Common myeloid progenitor, CD34-positive (primary cell): ENCODE results near the gene PRDM11.
A peak's percentile ranks its signal among the peaks of the same experiment; 100 is the strongest.

Experiments used
- CTCF ChIA-PET: fragments of 350-600 bp; sonication (Branson Sonifier 250); formaldehyde crosslinking; loops from one replicate; lab custom pipeline; 2021; ENCODE audit warnings: antibody characterized with exemption; lab: Charles Lee
- POLR2A ChIA-PET: fragments of 350-600 bp; sonication (Branson Sonifier 250); formaldehyde crosslinking; loops from one replicate; lab custom pipeline; 2021; ENCODE audit warnings: antibody characterized with exemption; lab: Charles Lee
- DNase-seq, 3 donors: peaks; one replicate each; pipeline versions ENCODE4 v3.0.0 to v3.0.0-alpha.2; 2013
- H3K27ac ChIP-seq, 2 experiments: 1 replicate in 1 of 2; 2 replicates in 1 of 2; pipeline ENCODE4 v1.7.0; 2013; ENCODE audit warnings: inconsistent platforms in 2 of 2, low read length in 2 of 2, mild to moderate bottlenecking in 2 of 2, low read depth in 1 of 2, moderate library complexity in 1 of 2; ENCODE audit not compliant: severe bottlenecking in 2 of 2, insufficient read depth in 1 of 2, poor library complexity in 1 of 2
- H3K27me3 ChIP-seq, 5 experiments: replicated peaks in 2 of 5; 1 replicate in 3 of 5; 2 replicates in 2 of 5; pipeline versions ENCODE4 v1.6.1 to v1.7.0; 2013; ENCODE audit warnings: low read length in 4 of 5, mild to moderate bottlenecking in 2 of 5, moderate library complexity in 2 of 5, inconsistent platforms in 1 of 5; ENCODE audit not compliant: insufficient read depth in 5 of 5, control insufficient read depth in 4 of 5
- H3K36me3 ChIP-seq, 4 experiments: 1 replicate in 2 of 4; 2 replicates in 2 of 4; pipeline versions ENCODE4 v1.6.1 to v1.7.0; 2013; ENCODE audit warnings: low read length in 3 of 4, control low read depth in 1 of 4, mild to moderate bottlenecking in 1 of 4; ENCODE audit not compliant: control insufficient read depth in 4 of 4, insufficient read depth in 4 of 4
- H3K4me1 ChIP-seq, 4 experiments: 1 replicate in 3 of 4; 2 replicates in 1 of 4; pipeline versions ENCODE4 v1.6.1 to v1.7.1; 2013; ENCODE audit warnings: low read length in 3 of 4, mild to moderate bottlenecking in 3 of 4, control low read depth in 1 of 4, inconsistent platforms in 1 of 4, moderate library complexity in 1 of 4; ENCODE audit not compliant: control insufficient read depth in 4 of 4, insufficient read depth in 4 of 4; ENCODE audit errors: control extremely low read depth in 1 of 4
- H3K4me3 ChIP-seq, 7 experiments: 1 replicate in 4 of 7; 2 replicates in 3 of 7; pipeline versions ENCODE4 v1.5.1 to v1.7.0; 2013; ENCODE audit warnings: mild to moderate bottlenecking in 7 of 7, low read length in 6 of 7, moderate library complexity in 6 of 7, inconsistent platforms in 2 of 7, low read depth in 2 of 7, control low read depth in 1 of 7; ENCODE audit not compliant: insufficient read depth in 4 of 7, control insufficient read depth in 1 of 7; ENCODE audit errors: extremely low read depth in 1 of 7
- H3K9me3 ChIP-seq, 5 experiments: 1 replicate in 4 of 5; 2 replicates in 1 of 5; pipeline versions ENCODE4 v1.6.1 to v1.7.1; 2013; ENCODE audit warnings: low read length in 4 of 5, mild to moderate bottlenecking in 2 of 5, inconsistent platforms in 1 of 5, low read depth in 1 of 5, moderate library complexity in 1 of 5; ENCODE audit not compliant: control insufficient read depth in 4 of 5, insufficient read depth in 2 of 5; ENCODE audit errors: control extremely low read depth in 1 of 5
- WGBS: methylation state at CpG from one replicate; pipeline ENCODE4 v1.1.5; 2013; ENCODE audit not compliant: insufficient coverage; 5-methylcytosine and 5-hydroxymethylcytosine counted together

The PRDM11 gene

DNA sequence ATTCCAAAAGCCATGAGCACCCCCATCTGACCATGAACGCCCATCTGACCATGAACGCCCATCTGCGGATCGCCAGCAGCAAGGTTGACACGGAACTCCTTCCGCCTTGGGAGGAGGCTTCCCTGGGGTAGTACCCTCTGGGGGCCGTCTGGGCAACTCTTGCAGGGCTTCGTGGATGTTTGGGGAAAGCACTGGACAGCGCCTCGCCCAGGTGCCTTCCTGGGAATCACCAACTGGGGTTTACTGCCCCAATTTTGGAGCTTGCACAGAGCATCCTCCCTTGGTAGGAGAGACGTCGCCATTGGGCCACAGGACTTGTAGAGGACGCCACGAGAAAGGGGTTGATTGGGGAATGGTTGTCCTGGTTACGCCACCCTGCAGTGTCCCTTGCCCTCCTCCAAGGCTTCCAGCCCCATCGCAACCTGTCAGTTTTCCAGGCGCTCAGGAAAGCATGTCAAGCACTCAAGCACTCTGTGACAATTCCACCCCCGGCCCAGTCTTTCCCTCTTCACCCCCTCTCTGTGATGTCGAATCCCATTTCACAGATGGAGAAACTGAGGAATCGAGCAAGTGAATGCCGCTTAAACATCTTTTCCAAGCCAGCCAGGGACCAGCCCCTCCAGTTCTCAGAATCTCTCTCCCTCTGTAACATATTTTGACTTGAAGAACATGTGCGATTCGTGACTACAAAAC lies 914 bp upstream of the PRDM11 start:
- ChIA-PET CTCF (interaction anchor here (0.8 kb wide), 1 partner anchor 10 kb away, joined by 3 read pairs; no protein-coding TSS in a partner anchor), POLR2A (interaction anchor here (0.6 kb wide), 1 partner anchor 227 kb away, joined by 3 read pairs; no protein-coding TSS in a partner anchor)
- peak in 1 of 3 donors; percentile 31 for DNase-seq
- peaks cover 13 to 28% (median 20%) of the 10 kb centered on the region in 4 experiments for H3K4me1 ChIP-seq
- no peaks in the 10 kb centered on the region for H3K36me3 ChIP-seq
- H3K27ac ChIP-seq, result peak overlapping the region; percentile 93 to 98
- 32% methylated on average over 20 of the region's 23 CpGs for WGBS
- H3K9me3 ChIP-seq, result no peaks in the 10 kb centered on the region
- H3K4me3 ChIP-seq, result peak overlapping the region; percentile 28 to 88 (median 79)
- H3K27me3 ChIP-seq, result peaks cover 0 to 8% (median 4%) of the 10 kb centered on the region in 5 experiments

DNA sequence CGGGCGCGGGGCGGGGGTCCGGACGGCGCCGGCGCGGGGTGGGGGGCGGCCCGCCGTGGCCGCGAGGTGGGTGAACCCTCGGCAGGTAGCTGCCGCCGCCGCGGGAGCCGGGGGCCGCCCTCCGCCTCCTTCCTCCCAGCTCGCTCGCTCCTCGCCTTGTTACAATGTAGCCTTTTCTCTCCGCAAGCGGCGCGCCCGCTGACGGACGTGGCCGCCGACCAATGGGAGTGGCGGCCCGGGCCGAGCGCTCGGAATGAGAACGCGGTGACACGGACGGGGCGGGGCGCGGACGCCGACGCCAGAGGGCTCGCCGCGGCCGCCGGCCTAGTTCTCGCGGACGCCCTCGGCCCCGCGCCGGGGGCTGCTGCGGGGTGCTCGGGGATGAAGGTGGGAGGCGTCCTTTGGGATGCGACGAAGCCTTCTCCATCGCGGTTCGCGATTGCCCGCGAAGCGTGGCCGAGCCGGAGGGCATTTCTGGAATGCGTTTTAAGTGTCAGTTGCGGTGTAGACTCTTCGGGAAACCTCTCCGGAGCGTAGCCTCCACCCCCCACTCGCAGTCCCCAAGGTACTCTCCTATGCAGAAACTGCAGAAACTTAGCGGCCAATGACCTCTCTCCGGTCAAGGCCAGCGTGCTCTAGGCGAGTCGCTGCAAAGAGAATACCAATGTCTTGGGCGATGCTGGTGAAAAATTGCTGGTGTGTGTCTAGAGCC lies 734 bp downstream of the PRDM11 start:
- peaks cover 13 to 23% (median 18%) of the 10 kb centered on the region in 4 experiments for H3K4me1 ChIP-seq
- WGBS, result under 1% methylated on average over 82 of the region's 88 CpGs
- H3K36me3 ChIP-seq, result no peaks in the 10 kb centered on the region
- H3K4me3 ChIP-seq, result peak overlapping the region; percentile 43 to 88 (median 80)
- peak; percentile 96 to 97 (median 97) for DNase-seq
- H3K27ac ChIP-seq, result peak overlapping the region; percentile 5 to 75
- CTCF ChIA-PET, result no interaction called here
- POLR2A ChIA-PET, result no interaction called here
- H3K9me3 ChIP-seq, result no peaks in the 10 kb centered on the region
- peaks cover 0 to 8% (median 4%) of the 10 kb centered on the region in 5 experiments for H3K27me3 ChIP-seq

DNA sequence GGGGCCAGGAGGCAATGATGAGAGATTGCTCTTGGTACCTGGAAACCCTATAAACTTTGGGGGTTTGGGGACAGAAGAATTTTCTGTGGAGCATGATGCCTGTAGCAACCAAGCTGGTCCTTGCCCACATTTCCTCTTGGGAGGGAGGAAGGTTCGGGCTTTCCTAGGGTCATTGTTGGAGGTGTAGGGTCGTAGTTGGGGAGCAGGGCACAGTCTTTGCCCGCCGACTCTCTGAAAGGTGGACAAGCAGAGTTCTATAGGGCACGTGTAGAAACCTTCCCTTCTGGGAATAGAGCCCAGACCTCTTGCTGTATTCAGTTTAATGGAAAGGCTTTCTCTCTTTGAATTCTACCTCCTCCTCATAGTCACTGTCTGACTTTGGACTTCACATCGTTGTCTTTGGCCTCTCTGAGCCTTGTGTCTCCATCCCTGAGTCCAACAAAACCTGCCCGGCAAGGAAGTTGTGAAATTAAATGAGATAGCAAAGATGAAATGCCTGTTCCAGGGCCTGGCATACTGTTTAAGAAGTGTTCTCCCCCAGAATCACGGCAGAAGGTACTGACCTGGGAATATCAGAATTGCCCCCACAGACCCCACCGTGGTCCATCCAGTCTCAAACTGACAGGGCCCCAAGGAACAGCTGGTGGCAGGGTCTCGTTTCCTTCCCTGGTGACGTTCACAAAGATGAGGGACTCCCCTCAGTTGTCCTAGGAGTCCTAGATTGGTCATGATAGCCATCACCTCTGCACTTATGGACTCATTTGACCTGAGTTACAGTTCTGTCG lies 1.6 kb downstream of the PRDM11 start:
- H3K4me3 ChIP-seq, result peak overlapping the region in 6 of 7 experiments; percentile 72 to 88 (median 80)
- CTCF ChIA-PET, result no interaction called here
- POLR2A ChIA-PET, result no interaction called here
- H3K27ac ChIP-seq, result no peak overlapping the region
- no peaks in the 10 kb centered on the region for H3K9me3 ChIP-seq
- H3K4me1 ChIP-seq, result peaks cover 13 to 23% (median 18%) of the 10 kb centered on the region in 4 experiments
- H3K27me3 ChIP-seq, result peaks cover 0 to 8% (median 4%) of the 10 kb centered on the region in 5 experiments
- H3K36me3 ChIP-seq, result peaks cover 0 to under 1% (median 0%) of the 10 kb centered on the region in 4 experiments
- DNase-seq, result no peak
- WGBS, result 88% methylated on average over 4 of the region's 12 CpGs

DNA sequence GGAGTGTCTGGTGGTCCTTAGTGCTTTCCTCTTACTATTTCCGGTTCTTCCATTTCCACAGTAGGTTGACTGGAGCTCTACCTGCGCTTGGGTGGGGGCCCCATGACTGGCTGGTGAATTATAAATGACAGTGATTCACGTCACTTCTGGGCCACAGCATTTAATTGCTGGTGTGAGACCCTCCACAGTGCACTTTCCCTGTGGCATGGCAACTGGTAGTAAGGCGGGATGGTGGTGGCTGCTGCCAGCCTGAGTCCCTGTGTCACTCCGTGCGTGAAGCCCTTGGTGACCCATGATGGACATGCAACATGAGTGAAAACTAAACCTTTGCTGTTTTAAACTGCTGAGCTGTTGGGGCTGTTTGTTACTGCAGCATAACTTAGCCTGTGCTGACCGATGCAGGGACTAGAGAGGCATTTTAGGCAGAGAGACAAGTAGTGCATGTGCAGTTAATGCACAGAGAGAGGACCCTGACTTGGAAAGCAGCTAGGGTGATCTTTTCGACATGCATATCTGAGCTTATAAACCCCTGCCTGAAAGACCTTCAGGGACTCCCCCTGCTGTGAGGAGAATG lies 3.1 kb downstream of the PRDM11 start:
- POLR2A ChIA-PET, result no interaction called here
- DNase-seq, result no peak
- peaks cover 0 to 2% (median 0%) of the 10 kb centered on the region in 4 experiments for H3K36me3 ChIP-seq
- no peak overlapping the region for H3K4me3 ChIP-seq
- H3K9me3 ChIP-seq, result no peaks in the 10 kb centered on the region
- peaks cover 13 to 23% (median 20%) of the 10 kb centered on the region in 4 experiments for H3K4me1 ChIP-seq
- no peak overlapping the region for H3K27ac ChIP-seq
- WGBS, result 94% methylated on average over 7 of the region's 8 CpGs
- CTCF ChIA-PET, result interaction anchor here (1.0 to 2.0 kb wide), 7 partner anchors 8 to 39 kb away, joined by 3 to 7 read pairs (median 4); no protein-coding TSS in a partner anchor
- H3K27me3 ChIP-seq, result peaks cover 0 to 8% (median under 1%) of the 10 kb centered on the region in 5 experiments

DNA sequence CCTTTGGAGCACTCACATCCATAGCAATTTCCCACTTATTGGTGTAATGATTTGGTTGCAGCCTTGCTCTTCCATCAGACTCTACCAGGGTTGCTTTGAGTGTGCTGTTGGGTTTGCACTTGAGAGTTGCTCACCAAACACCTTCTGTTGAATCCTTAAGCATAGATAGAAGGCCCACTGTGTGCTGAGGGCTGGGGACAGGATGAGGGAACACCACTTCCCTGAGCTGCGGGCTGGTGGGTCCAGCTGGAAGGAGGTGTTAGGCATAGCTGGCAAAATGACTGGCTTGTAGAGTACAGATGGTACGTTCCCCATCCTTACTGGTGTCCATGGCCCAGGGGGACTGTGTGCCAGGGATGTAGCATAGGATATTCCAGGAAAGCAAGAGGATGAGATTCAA lies 3.9 kb downstream of the PRDM11 start:
- Histone ChIP-seq H3K4me1 (peaks cover 13 to 24% (median 20%) of the 10 kb centered on the region in 4 experiments), H3K27me3 (peaks cover 0 to 3% (median 0%) of the 10 kb centered on the region in 5 experiments), H3K4me3 (no peak overlapping the region), H3K27ac (no peak overlapping the region), H3K9me3 (no peaks in the 10 kb centered on the region), H3K36me3 (peaks cover 0 to 2% (median 0%) of the 10 kb centered on the region in 4 experiments)
- 94% methylated on average over 2 of the region's 2 CpGs for WGBS
- ChIA-PET CTCF (interaction anchor here (1.0 to 2.0 kb wide), 6 partner anchors 9 to 40 kb away, joined by 3 to 7 read pairs (median 4); no protein-coding TSS in a partner anchor), POLR2A (no interaction called here)
- DNase-seq, result no peak

DNA sequence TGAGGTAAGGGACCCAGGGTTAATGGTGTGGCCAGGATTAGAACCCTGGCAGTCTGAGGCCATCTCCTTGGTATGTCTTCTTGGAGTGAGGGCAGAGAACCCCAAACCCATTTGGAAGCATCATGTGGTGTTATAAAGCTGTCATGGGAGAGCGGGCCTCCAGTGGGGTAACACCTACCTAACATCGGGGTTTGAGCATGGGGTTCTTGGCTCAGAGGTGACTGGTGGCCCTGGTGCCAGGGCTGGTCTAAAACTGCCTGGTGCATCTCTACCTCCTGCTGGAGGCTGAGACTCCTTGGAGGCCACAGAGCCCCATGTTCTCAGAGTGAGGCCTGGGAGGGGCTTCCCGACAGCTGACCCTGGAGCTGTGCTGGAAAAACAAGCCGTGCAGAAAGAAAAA lies 4.5 kb downstream of the PRDM11 start:
- Histone ChIP-seq H3K36me3 (peaks cover 0 to 2% (median 0%) of the 10 kb centered on the region in 4 experiments), H3K9me3 (no peaks in the 10 kb centered on the region), H3K4me1 (peaks cover 9 to 18% (median 14%) of the 10 kb centered on the region in 4 experiments), H3K4me3 (no peak overlapping the region), H3K27ac (no peak overlapping the region), H3K27me3 (no peaks in the 10 kb centered on the region)
- ChIA-PET CTCF (interaction anchor here (0.6 to 2.0 kb wide), 5 partner anchors 12 to 177 kb away, joined by 3 to 7 read pairs (median 3); no protein-coding TSS in a partner anchor), POLR2A (no interaction called here)
- 90% methylated on average over 4 of the region's 4 CpGs for WGBS
- DNase-seq, result no peak
